Stimulated activated CD8-positive, alpha-beta memory T cell treated with anti-CD3 and anti-CD28 coated beads, Interleukin-15, amount 100 ng/mL, for 48 hours (primary cell): Measurements from ENCODE around the gene TBC1D20.
"Not testable (repeated sequence)": the region's sequence is repeated elsewhere in the genome, so short reads cannot be mapped to it uniquely, and the experiment has no call there.

Experiments used
- DNase-seq, 2 donors: peaks; one replicate each; pipeline ENCODE4 v3.0.0-alpha.2; 2020; ENCODE audit warnings: low read depth in 2 of 2

Gene TBC1D20

GRCh38 chr20:462199-462991, at the start of gene TBC1D20:
Gene TBC1D20 (minus strand): TSS chr20:462533. CDS start chr20:462405, 128 bp downstream.
- peak; percentile 80 to 84 for DNase-seq

- not testable (repeated sequence) for DNase-seq
Measured at GRCh38 chr20:510328-511057, 48.2 kb upstream of the TBC1D20 start.

GRCh38 chr20:508364-508787, 46.0 kb upstream of the TBC1D20 start:
- DNase-seq: not testable (repeated sequence)

- no peak for DNase-seq
Measured at GRCh38 chr20:507761-508332, 45.5 kb upstream of the TBC1D20 start.

- DNase-seq: no peak
Measured at GRCh38 chr20:507006-507758, 44.8 kb upstream of the TBC1D20 start.

GRCh38 chr20:504632-505075, 42.3 kb upstream of the TBC1D20 start:
- DNase-seq: no peak

GRCh38 chr20:503048-503737, 40.9 kb upstream of the TBC1D20 start:
- DNase-seq: no peak

- DNase-seq: no peak
Measured at GRCh38 chr20:497979-498378, 35.6 kb upstream of the TBC1D20 start.

GRCh38 chr20:496126-496696, 33.9 kb upstream of the TBC1D20 start:
- no peak for DNase-seq

- DNase-seq: no peak
Measured at GRCh38 chr20:492159-492558, 29.8 kb upstream of the TBC1D20 start.

GRCh38 chr20:487655-488054, 25.3 kb upstream of the TBC1D20 start:
- DNase-seq: no peak

GRCh38 chr20:483815-484644, 21.7 kb upstream of the TBC1D20 start:
- DNase-seq: no peak

GRCh38 chr20:481167-481566, 18.8 kb upstream of the TBC1D20 start:
- no peak for DNase-seq

- no peak for DNase-seq
Measured at GRCh38 chr20:480044-480443, 17.7 kb upstream of the TBC1D20 start.

GRCh38 chr20:479487-479886, 17.2 kb upstream of the TBC1D20 start:
- DNase-seq: no peak

- DNase-seq: no peak
Measured at GRCh38 chr20:478949-479429, 16.7 kb upstream of the TBC1D20 start.

- DNase-seq: no peak
Measured at GRCh38 chr20:478010-478948, 15.9 kb upstream of the TBC1D20 start.

GRCh38 chr20:476561-477249, 14.4 kb upstream of the TBC1D20 start:
- not testable (repeated sequence) for DNase-seq
